Mesenchymal stem cell (in vitro differentiated cells and primary cell): Measurements from ENCODE around the gene LEMD1.

Source experiments
- DNase-seq: peaks from one replicate; pipeline ENCODE4 v3.0.0-alpha.2; 2013
- H2AFZ ChIP-seq: one replicate; pipeline ENCODE4 v1.6.1; 2013; ENCODE audit warnings: low read depth, mild to moderate bottlenecking, control low read depth, inconsistent platforms, low read length, moderate library complexity
- H2AK5ac ChIP-seq: 2 replicates; pipeline ENCODE4 v1.6.1; 2013; ENCODE audit warnings: low read length, moderate library complexity, mild to moderate bottlenecking, inconsistent platforms; ENCODE audit not compliant: severe bottlenecking
- H2BK120ac ChIP-seq: one replicate; pipeline ENCODE4 v1.6.1; 2013; ENCODE audit warnings: low read depth, mild to moderate bottlenecking, inconsistent platforms, low read length, moderate library complexity
- H2BK12ac ChIP-seq, 2 experiments: one replicate each; pipeline ENCODE4 v1.6.1; 2013; ENCODE audit warnings: inconsistent platforms in 2 of 2, low read length in 2 of 2, mild to moderate bottlenecking in 2 of 2, moderate library complexity in 2 of 2, control low read depth in 1 of 2
- H2BK15ac ChIP-seq: one replicate; pipeline ENCODE4 v1.6.1; 2013; ENCODE audit warnings: mild to moderate bottlenecking, low read depth, inconsistent platforms; ENCODE audit not compliant: poor library complexity, severe bottlenecking
- H2BK5ac ChIP-seq: 2 replicates; pipeline ENCODE4 v1.6.1; 2013; ENCODE audit warnings: low read depth, mild to moderate bottlenecking, low read length, control low read depth, inconsistent platforms; ENCODE audit not compliant: poor library complexity, severe bottlenecking
- H3K14ac ChIP-seq, 2 experiments: one replicate each; pipeline ENCODE4 v1.6.1; 2013; ENCODE audit warnings: inconsistent platforms in 2 of 2, low read length in 2 of 2, control low read depth in 1 of 2, mild to moderate bottlenecking in 1 of 2, moderate library complexity in 1 of 2
- H3K18ac ChIP-seq, 2 experiments: one replicate each; pipeline ENCODE4 v1.6.1; 2013; ENCODE audit warnings: inconsistent platforms in 2 of 2, low read length in 2 of 2, control low read depth in 1 of 2, low read depth in 1 of 2, mild to moderate bottlenecking in 1 of 2
- H3K23ac ChIP-seq, 2 experiments: one replicate each; pipeline ENCODE4 v1.6.1; 2013; ENCODE audit warnings: inconsistent platforms in 2 of 2, low read length in 2 of 2, mild to moderate bottlenecking in 2 of 2, moderate library complexity in 2 of 2, control low read depth in 1 of 2
- H3K27ac ChIP-seq: 2 replicates; pipeline ENCODE4 v1.5.1; 2013; ENCODE audit warnings: mild to moderate bottlenecking, moderate library complexity, low read length, control low read depth, inconsistent platforms; ENCODE audit not compliant: poor library complexity, severe bottlenecking
- H3K27me3 ChIP-seq, 2 experiments: 2 replicates each; pipeline versions ENCODE4 v1.6.1 to v1.7.0; 2013; ENCODE audit warnings: low read length in 2 of 2, mild to moderate bottlenecking in 2 of 2, moderate library complexity in 2 of 2, control low read depth in 1 of 2, inconsistent platforms in 1 of 2; ENCODE audit not compliant: control insufficient read depth in 1 of 2, insufficient read depth in 1 of 2
- H3K36me3 ChIP-seq, 2 experiments: 2 replicates each; pipeline versions ENCODE4 v1.6.1 to v1.7.0; 2013; ENCODE audit warnings: low read length in 2 of 2, control low read depth in 1 of 2, inconsistent platforms in 1 of 2, low read depth in 1 of 2, mild to moderate bottlenecking in 1 of 2; ENCODE audit not compliant: insufficient read depth in 2 of 2, control insufficient read depth in 1 of 2
- H3K4ac ChIP-seq, 2 experiments: one replicate each; pipeline ENCODE4 v1.6.1; 2013; ENCODE audit warnings: inconsistent platforms in 2 of 2, low read length in 2 of 2, mild to moderate bottlenecking in 2 of 2, moderate library complexity in 2 of 2, control low read depth in 1 of 2, low read depth in 1 of 2
- H3K4me1 ChIP-seq: 2 replicates; pipeline ENCODE4 v1.6.1; 2013; ENCODE audit warnings: low read depth, low read length, control low read depth; ENCODE audit not compliant: control insufficient read depth, insufficient read depth
- H3K4me2 ChIP-seq: 2 replicates; pipeline ENCODE4 v1.6.1; 2013; ENCODE audit warnings: low read length, mild to moderate bottlenecking, inconsistent platforms; ENCODE audit not compliant: poor library complexity, severe bottlenecking
- H3K4me3 ChIP-seq, 2 experiments: 2 replicates each; pipeline versions ENCODE4 v1.5.1 to v1.7.0; 2013; ENCODE audit warnings: low read length in 2 of 2, mild to moderate bottlenecking in 2 of 2, control low read depth in 1 of 2, low read depth in 1 of 2; ENCODE audit not compliant: insufficient read depth in 1 of 2
- H3K79me1 ChIP-seq: replicated peaks from 2 replicates; pipeline ENCODE4 v1.6.1; 2013; ENCODE audit warnings: mild to moderate bottlenecking, control low read depth, low read length, inconsistent platforms; ENCODE audit not compliant: poor library complexity, severe bottlenecking
- H3K9ac ChIP-seq: 2 replicates; pipeline ENCODE4 v1.7.0; 2013; ENCODE audit warnings: mild to moderate bottlenecking, low read length, moderate library complexity
- H3K9me3 ChIP-seq: 2 replicates; pipeline ENCODE4 v1.7.0; 2013; ENCODE audit warnings: mild to moderate bottlenecking, low read length; ENCODE audit not compliant: control insufficient read depth
- H4K8ac ChIP-seq: one replicate; pipeline ENCODE4 v1.6.1; 2013; ENCODE audit warnings: inconsistent platforms, mild to moderate bottlenecking, low read length, moderate library complexity
- H4K91ac ChIP-seq: one replicate; pipeline ENCODE4 v1.6.1; 2013; ENCODE audit warnings: mild to moderate bottlenecking, low read length, inconsistent platforms
- WGBS: methylation state at CpG from one replicate; pipeline ENCODE4 v1.1.7; 2013; ENCODE audit warnings: mixed read lengths; 5-methylcytosine and 5-hydroxymethylcytosine counted together

Gene LEMD1

DNA sequence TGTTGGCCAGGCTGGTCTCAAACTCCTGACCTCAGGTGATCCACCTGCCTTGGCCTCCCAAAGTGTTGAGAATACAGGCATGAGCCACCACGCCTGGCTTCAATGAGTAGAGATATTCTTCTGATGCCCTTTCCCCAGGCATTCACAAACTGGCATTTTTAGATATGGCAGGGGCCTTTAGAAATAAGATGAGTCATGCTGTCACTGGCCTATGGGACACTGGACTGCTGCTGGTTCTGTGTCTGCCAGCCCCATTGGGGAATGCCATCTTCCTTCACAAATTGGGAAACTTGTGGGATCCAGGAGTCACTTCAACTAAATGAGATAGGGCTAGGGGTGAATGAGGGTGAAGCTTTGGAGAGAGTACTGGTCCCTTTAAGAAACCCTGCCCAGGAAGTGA, 81.2 kb downstream of the LEMD1 start:
- Histone ChIP-seq H3K23ac (no peak overlapping the region), H3K4ac (no peak overlapping the region), H3K9ac (no peak overlapping the region), H3K27me3 (peaks cover 57 to 77% of the 10 kb centered on the region in 2 experiments), H2AK5ac (no peak overlapping the region), H2AFZ (no peak overlapping the region), H3K4me3 (no peak overlapping the region), H2BK5ac (no peak overlapping the region), H3K36me3 (no peaks in the 10 kb centered on the region), H4K91ac (no peak overlapping the region), H3K4me1 (peaks cover 13% of the 10 kb centered on the region), H3K27ac (no peak overlapping the region), H2BK15ac (no peak overlapping the region), H3K79me1 (no peaks in the 10 kb centered on the region), H3K4me2 (no peak overlapping the region), H3K14ac (no peak overlapping the region), H4K8ac (no peak overlapping the region), H2BK12ac (no peak overlapping the region), H2BK120ac (no peak overlapping the region), H3K9me3 (no peaks in the 10 kb centered on the region), H3K18ac (no peak overlapping the region)
- DNase-seq = no peak
- no CpG with 5 or more reads among the region's 1 CpG for WGBS

DNA sequence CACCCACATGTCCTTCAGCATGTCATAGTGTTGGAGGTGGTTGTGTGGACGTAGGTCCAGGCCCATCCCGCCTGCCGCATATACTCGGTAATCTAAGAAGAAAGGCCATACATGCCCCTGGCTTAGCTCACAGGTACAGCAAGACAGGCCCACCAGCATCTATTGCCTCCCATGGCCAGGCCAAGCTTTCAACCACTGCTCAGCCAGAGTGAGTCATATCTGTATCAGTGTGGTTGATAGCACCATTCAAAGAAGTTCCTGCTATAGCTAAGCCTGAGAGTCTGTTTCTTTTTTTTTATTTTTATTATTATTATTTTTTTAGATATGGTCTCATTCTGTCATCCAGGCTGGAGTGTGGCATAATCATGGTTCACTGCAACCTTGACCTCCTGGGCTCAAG, 82.1 kb downstream of the LEMD1 start:
- no peak overlapping the region for H3K18ac ChIP-seq
- no peak overlapping the region for H2BK5ac ChIP-seq
- no peaks in the 10 kb centered on the region for H3K9me3 ChIP-seq
- no peak overlapping the region for H3K4ac ChIP-seq
- H2AK5ac ChIP-seq = no peak overlapping the region
- H4K8ac ChIP-seq = no peak overlapping the region
- no peak for DNase-seq
- H3K36me3 ChIP-seq = no peaks in the 10 kb centered on the region
- H2BK15ac ChIP-seq = no peak overlapping the region
- no peak overlapping the region for H3K9ac ChIP-seq
- 100% methylated on average over 4 of the region's 4 CpGs for WGBS
- H3K4me1 ChIP-seq = peaks cover 13% of the 10 kb centered on the region
- no peak overlapping the region for H3K4me3 ChIP-seq
- no peak overlapping the region for H2BK120ac ChIP-seq
- no peak overlapping the region for H3K23ac ChIP-seq
- H4K91ac ChIP-seq = no peak overlapping the region
- H3K27me3 ChIP-seq = peaks cover 54 to 75% of the 10 kb centered on the region in 2 experiments
- no peak overlapping the region for H3K27ac ChIP-seq
- no peak overlapping the region for H2AFZ ChIP-seq
- no peaks in the 10 kb centered on the region for H3K79me1 ChIP-seq
- no peak overlapping the region for H3K14ac ChIP-seq
- no peak overlapping the region for H2BK12ac ChIP-seq
- H3K4me2 ChIP-seq = no peak overlapping the region

DNA sequence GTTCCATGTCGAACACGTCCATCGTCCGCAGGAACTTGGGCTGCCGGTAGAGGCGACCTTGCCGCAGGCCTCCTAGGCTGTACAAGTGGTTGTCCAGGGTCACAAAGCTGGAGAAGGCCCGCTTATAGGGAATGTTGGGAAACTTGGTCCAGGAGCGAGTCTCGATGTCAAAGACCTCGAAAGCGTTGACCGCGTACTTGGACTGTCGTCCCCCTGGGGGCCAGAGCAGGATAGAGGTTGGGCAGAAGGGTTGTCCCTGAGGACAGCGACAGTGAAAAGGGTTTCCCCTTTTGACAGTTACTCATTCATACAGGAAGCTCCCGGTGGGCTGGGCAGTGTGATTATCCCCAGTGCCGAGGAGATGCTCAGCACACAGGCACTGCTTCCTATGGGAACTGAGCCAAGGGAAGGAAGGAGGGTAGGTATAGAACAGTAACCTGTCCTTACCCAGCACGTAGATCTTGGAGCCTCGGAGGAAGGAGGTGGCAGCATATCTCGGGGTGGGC, 82.6 kb downstream of the LEMD1 start:
- H3K4me3 ChIP-seq = no peak overlapping the region
- no peak overlapping the region for H3K23ac ChIP-seq
- no peak overlapping the region for H3K4ac ChIP-seq
- H3K14ac ChIP-seq = no peak overlapping the region
- no peak overlapping the region for H2BK12ac ChIP-seq
- H2BK120ac ChIP-seq = no peak overlapping the region
- no peak overlapping the region for H3K18ac ChIP-seq
- no peaks in the 10 kb centered on the region for H3K36me3 ChIP-seq
- no peak overlapping the region for H3K9ac ChIP-seq
- H3K4me1 ChIP-seq = peaks cover 12% of the 10 kb centered on the region
- H3K27me3 ChIP-seq = peaks cover 53 to 75% of the 10 kb centered on the region in 2 experiments
- WGBS = 91% methylated on average over 21 of the region's 21 CpGs
- H2BK15ac ChIP-seq = no peak overlapping the region
- no peaks in the 10 kb centered on the region for H3K79me1 ChIP-seq
- no peaks in the 10 kb centered on the region for H3K9me3 ChIP-seq
- no peak overlapping the region for H2BK5ac ChIP-seq
- DNase-seq = no peak
- no peak overlapping the region for H4K91ac ChIP-seq
- no peak overlapping the region for H2AFZ ChIP-seq
- H2AK5ac ChIP-seq = no peak overlapping the region
- H3K4me2 ChIP-seq = no peak overlapping the region
- H3K27ac ChIP-seq = no peak overlapping the region
- no peak overlapping the region for H4K8ac ChIP-seq

DNA sequence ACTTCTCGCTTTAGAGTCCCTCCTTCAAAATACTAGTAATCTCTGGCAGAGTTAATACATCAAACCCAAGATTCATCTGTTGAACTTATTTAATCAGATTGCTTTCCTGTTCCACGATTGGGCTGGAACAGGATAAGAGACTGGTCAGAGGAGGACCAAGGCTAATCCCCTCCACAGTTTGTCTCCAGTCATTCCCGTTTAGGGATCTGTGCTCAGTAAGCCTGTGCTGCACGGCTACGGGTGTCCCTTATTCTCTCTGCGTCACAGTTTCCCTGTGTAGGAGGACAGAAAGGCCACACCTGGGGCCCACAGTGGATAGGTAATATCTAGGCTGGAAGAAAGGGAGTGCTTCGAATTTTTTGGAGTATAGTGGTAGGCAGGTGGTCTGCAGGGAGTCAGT, 83.8 kb downstream of the LEMD1 start:
- no peak overlapping the region for H4K8ac ChIP-seq
- H3K18ac ChIP-seq = no peak overlapping the region
- no peak overlapping the region for H3K4ac ChIP-seq
- WGBS = 80% methylated on average over 6 of the region's 7 CpGs
- H3K4me1 ChIP-seq = no peaks in the 10 kb centered on the region
- no peak overlapping the region for H2BK120ac ChIP-seq
- H3K14ac ChIP-seq = no peak overlapping the region
- H3K79me1 ChIP-seq = no peaks in the 10 kb centered on the region
- no peak overlapping the region for H3K27ac ChIP-seq
- H2AK5ac ChIP-seq = no peak overlapping the region
- H3K27me3 ChIP-seq = peaks cover 46 to 73% of the 10 kb centered on the region in 2 experiments
- no peaks in the 10 kb centered on the region for H3K36me3 ChIP-seq
- no peak overlapping the region for H3K23ac ChIP-seq
- no peak for DNase-seq
- H3K9ac ChIP-seq = no peak overlapping the region
- H3K4me3 ChIP-seq = no peak overlapping the region
- H2AFZ ChIP-seq = no peak overlapping the region
- no peak overlapping the region for H4K91ac ChIP-seq
- no peak overlapping the region for H2BK5ac ChIP-seq
- H2BK12ac ChIP-seq = no peak overlapping the region
- H2BK15ac ChIP-seq = no peak overlapping the region
- no peak overlapping the region for H3K4me2 ChIP-seq
- no peaks in the 10 kb centered on the region for H3K9me3 ChIP-seq
